Uterus (tissue), 2 donors: ENCODE results near the gene IRX5.

Source experiments
- POLR2A ChIP-seq, 2 donors: fragments of 450-650 bp; IDR thresholded peaks; one replicate each; pipeline ENCODE4 v1.6.1; 2016; ENCODE audit warnings: antibody characterized with exemption in 2 of 2, mild to moderate bottlenecking in 1 of 2, moderate library complexity in 1 of 2
- TF ChIP-seq, protein P1 (sequence below), 4 experiments: fragments of 200-600 bp in 2 of 4; fragments of 450-650 bp in 2 of 4; sonication (generic) in 2 of 4; IDR thresholded peaks; one replicate each; pipeline ENCODE4 v1.5.1; 2016 to 2019; ENCODE audit warnings: antibody characterized with exemption in 4 of 4, mild to moderate bottlenecking in 2 of 4, moderate library complexity in 1 of 4

DNA sequence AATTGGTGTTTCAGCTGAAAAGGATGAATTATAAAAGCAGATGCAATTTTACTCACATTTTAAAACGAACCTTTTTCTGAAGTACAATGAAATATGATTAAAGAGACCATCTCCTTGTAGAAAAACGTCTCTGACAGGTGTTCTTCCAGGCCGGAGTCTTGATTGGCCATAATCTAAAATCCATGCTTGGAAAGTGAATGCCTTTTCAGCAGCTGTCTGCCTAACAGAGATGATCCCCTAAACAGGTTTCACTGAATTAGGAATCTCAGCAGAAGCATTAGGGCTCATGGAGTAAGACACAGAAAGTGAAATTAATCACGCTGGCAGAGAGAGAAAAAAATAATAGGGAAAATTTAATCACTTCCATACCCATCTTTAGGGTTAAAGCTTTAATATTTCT is 39.3 kb upstream of the IRX5 start:
- TF ChIP-seq, protein P1, sequence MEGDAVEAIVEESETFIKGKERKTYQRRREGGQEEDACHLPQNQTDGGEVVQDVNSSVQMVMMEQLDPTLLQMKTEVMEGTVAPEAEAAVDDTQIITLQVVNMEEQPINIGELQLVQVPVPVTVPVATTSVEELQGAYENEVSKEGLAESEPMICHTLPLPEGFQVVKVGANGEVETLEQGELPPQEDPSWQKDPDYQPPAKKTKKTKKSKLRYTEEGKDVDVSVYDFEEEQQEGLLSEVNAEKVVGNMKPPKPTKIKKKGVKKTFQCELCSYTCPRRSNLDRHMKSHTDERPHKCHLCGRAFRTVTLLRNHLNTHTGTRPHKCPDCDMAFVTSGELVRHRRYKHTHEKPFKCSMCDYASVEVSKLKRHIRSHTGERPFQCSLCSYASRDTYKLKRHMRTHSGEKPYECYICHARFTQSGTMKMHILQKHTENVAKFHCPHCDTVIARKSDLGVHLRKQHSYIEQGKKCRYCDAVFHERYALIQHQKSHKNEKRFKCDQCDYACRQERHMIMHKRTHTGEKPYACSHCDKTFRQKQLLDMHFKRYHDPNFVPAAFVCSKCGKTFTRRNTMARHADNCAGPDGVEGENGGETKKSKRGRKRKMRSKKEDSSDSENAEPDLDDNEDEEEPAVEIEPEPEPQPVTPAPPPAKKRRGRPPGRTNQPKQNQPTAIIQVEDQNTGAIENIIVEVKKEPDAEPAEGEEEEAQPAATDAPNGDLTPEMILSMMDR (IDR thresholded peaks at IDR 0.05) = no peak
- TF ChIP-seq POLR2A (IDR thresholded peaks at IDR 0.05) = no peak
